HG02870 (cell line): ENCODE results near the gene NAXE.

Experiments
- ATAC-seq: cut with Tn5 transposase; IDR thresholded peaks from one replicate; pipeline ENCODE4 v1.9.1; 2021; ENCODE audit warnings: mild to moderate bottlenecking, moderate library complexity; ENCODE audit not compliant: unreplicated experiment

The NAXE gene

GRCh38 chr1:156643049-156643777, 51.6 kb downstream of the NAXE start:
- ATAC-seq = no peak

- ATAC-seq = no peak
Observed at GRCh38 chr1:156643778-156644092, 52.2 kb downstream of the NAXE start.
